HG02610 (cell line): Measurements from ENCODE around the gene OVCA2.
"Not testable (repeated sequence)": the region's sequence is repeated elsewhere in the genome, so short reads cannot be mapped to it uniquely, and the experiment has no call there.

Experiments used
- ATAC-seq: cut with Tn5 transposase; IDR thresholded peaks from one replicate; pipeline ENCODE4 v1.9.1; 2021; ENCODE audit warnings: mild to moderate bottlenecking, moderate library complexity; ENCODE audit not compliant: unreplicated experiment

OVCA2 gene

GRCh38 chr17:2013220-2013993 is 28.4 kb upstream of the OVCA2 start:
- ATAC-seq: not testable (repeated sequence)

DNA sequence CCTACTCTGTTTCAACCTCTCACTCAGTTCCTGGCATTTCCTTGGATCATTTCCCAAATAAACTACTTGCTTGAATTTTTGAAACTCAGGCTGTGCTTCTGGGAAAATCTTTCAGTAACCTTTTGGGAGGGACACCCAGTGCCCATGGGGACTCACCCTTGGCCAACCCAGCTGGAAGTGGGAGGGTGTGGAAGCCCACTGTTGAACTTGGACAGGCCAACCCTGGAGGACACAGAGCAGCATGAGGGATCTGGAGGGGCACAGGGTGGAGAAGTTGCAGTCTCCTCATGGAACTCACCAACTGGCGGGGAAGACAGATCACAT is 27.9 kb upstream of the OVCA2 start:
- no peak for ATAC-seq

DNA sequence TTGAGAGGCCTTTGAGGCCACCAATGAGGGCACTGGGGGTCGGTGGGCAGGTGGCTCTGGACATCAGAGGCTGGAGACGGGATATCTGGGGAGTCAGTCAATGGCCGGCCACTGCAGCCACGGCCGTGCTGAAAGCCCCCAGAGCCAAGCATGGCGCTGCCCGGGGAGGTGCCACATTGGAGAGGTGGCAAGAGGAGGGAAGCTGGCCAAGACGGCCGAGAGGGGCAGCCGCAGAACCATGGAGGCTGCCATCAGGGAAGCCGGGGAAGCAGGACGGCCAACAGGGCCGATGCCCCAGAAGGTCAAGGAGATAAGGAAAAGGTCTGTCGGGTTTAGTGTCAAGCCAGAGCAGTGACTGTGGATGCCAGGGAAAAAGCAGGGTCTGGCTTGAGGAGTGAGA is 26.5 kb upstream of the OVCA2 start:
- no peak for ATAC-seq

GRCh38 chr17:2016494-2016893 is 25.3 kb upstream of the OVCA2 start:
- ATAC-seq: no peak

DNA sequence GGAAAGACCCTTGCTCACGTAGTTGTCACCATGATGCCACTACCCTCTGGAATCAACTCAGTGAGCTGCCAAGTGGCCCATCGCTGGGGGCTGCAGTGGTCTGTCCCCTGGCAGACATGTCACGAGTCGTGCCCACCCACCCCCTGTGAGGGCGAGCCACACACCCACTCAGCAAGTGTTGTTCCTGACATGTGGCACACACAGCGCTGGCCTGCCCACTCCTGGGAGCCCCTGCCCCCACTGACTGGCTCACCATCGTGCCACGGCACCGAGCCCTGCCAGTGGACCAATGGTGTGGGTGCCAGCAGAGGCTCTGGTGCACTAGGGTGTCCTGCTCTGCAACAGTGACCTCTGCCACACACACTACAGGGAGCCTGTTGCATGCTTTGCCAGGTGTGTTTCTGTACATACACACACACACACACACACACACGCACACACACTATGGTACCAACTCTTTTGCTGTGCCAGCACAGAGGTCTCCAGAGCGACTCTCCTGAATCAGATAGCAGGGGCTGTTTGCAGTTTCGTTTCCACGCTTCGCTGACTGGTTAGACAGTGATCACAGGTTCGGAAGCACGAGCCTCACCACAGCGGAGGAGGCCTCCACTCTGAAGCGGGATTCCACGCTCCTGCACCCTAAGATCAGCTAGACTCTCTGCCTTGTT is 24.4 kb upstream of the OVCA2 start:
- ATAC-seq: no peak

- no peak for ATAC-seq
Observed at GRCh38 chr17:2018716-2019510, 22.9 kb upstream of the OVCA2 start.

DNA sequence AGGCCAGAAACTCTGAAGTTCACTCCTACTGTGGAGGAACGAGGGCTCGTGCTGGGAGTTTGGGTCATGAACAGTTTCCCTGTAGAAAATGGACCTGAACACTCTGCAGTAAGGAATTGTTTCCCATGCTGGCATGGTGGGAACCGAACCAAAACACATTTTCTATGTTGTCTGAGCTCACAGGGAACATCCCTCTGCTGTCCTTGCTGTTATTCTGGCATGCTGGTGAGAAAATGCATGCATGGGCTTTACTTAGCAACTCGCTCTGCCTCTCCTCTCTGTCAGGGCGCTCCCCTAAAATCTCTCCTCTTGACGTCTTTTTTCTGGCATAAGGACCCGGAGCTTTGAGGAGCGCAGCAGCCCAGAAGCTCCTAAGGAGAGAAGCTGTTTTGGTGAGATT is 22.1 kb upstream of the OVCA2 start:
- ATAC-seq: no peak

DNA sequence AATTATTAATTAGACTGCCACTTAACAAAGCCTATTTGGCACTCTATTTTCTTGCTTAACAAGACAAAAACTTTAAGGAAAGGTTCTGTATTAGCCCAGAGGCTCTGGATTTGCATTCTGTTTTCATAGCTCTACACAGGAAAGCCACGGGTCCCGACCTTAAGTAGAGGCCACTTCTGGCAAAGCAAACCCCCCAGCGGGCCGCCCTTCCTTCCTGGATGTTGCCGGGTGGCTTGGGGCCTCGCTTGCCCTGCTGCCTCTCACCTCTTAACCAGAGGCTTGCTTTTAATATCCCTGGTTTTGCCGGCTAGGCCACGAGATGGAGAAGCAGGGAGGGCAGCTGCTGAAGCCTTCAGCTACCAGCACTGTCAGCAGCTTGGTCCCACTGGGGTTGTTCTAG is 21.1 kb upstream of the OVCA2 start:
- ATAC-seq: no peak

GRCh38 chr17:2022647-2023240 is 19.1 kb upstream of the OVCA2 start:
- ATAC-seq: no peak

DNA sequence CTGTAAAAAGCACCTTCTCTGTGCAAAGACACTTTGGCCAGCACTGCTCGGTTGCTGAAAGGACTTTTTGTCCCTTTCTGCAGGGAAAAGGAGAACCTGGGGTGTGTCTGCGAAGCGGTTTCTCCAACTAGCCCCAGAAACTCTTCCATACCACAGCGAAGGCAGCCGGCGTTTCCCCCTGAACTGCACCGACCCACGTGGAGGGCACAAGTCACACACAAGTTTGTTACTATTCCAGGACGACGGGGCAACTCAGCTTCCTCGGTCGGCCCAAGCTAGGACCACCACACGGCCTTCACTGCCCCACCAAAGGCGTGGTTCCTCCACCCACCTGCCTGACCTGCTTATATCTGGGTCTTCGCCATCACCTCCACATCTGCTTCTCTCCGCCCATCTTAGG is 18.6 kb upstream of the OVCA2 start:
- ATAC-seq: no peak

DNA sequence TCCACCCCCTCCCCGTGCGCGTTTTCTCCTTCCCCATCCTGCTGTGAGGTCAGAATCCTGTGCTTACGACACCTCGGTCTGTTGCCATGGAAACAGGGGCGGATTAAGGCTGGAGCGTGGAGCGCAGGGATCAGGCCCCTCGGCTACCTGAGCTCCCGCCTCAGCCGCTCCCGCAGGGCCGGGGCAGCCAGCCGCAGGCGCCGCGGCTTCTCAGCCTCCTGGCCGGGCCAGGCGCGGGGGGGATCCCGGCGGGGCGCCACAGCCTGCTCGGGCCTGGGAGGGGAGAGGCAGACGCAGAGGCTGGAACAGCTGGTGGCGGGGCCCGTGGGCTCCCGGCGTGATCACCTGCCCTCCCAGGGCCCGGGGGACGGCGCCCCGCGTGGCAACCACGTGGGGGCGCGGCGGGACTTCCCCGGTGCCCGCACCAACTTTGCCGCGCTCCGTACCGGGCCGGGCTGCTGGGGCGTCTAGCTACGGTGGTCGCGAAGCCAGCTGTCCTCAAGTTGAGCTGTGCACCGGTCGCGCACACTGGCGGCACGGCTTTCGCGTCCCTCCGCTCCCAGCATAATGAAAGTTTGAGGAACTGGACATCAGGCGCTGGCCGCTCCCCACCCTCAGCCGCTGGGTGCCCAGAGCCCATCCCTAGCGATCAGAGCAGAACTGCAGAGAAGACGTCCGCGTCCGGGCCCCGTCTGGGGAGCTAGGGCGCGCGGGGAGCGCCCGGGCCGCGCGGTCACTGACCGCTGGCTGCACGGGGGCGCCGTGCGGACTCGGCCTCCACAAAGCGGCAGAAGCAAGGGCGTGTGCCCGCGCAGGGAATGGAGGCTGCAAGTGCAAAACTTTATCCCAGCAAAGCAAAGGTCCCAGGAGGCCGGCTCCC is 17.9 kb upstream of the OVCA2 start:
- no peak for ATAC-seq

- ATAC-seq: no peak
Observed at GRCh38 chr17:2024572-2025219, 17.1 kb upstream of the OVCA2 start.

- no peak for ATAC-seq
Observed at GRCh38 chr17:2025220-2025621, 16.6 kb upstream of the OVCA2 start, which contains the start of gene RTN4RL1. Gene RTN4RL1, minus strand, starts transcription at chr17:2025334. Its CDS starts 469 bp downstream, at chr17:2024865.

GRCh38 chr17:2025622-2026309 is 16.1 kb upstream of the OVCA2 start:
- ATAC-seq: no peak

- ATAC-seq: no peak
Observed at GRCh38 chr17:2027528-2028233, 14.1 kb upstream of the OVCA2 start.

GRCh38 chr17:2028234-2028614 is 13.6 kb upstream of the OVCA2 start:
- ATAC-seq: no peak

DNA sequence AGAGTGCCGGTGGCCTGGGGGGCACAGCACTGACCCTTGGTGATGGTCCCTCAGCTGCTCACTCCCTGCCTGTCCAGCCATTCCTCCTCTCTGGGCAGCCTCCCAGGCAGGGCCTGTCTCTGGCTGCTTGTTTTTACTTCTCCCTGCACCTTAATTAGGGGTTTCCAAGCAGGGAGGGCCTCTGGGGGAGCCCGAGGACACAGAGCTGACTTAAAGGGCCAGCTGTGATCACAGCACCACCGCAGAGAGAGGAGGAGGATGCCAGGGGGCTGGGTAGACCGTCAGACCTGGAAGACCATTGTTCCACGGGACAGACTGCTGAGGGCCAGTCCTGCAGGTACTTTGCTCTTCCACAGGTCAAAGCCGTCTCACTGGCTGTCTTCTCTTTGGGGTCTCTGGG is 13.1 kb upstream of the OVCA2 start:
- ATAC-seq: no peak

GRCh38 chr17:2029911-2030778 is 11.7 kb upstream of the OVCA2 start, which contains the start of gene DPH1:
Gene DPH1, plus strand, starts transcription at chr17:2030153. Its CDS starts 17 bp downstream, at chr17:2030170.
- peak; percentile 80 for ATAC-seq
